ENCODE data around the gene PPP2R2C. TPM values are rescaled to one million over a fixed set of nuclear protein-coding genes. Genes with fewer than 3 reads are reported as not detected.

PPP2R2C gene
- total RNA-seq, 2 experiments from 2014 or later = not detected

GRCh38 chr4:6491235-6491634 lies 18.8 kb upstream of the PPP2R2C start:
- CTCF ChIA-PET = no interaction called here
- Mint-ChIP-seq H3K9me3 (peaks cover 10% of the 10 kb centered on the region), H3K27ac (no peak overlapping the region), H3K4me1 (ENCODE audit: low read depth) (no peaks in the 10 kb centered on the region), H3K4me3 (no peak overlapping the region), H3K36me3 (ENCODE audit: low read depth) (no peaks in the 10 kb centered on the region), H3K27me3 (ENCODE audit: low read depth) (peaks cover 25% of the 10 kb centered on the region)
- DNase-seq = no peak
- intact Hi-C loops (cut with micrococcal nuclease) = no loop called here

- DNase-seq = no peak
- H3K27ac Mint-ChIP-seq = no peak overlapping the region
- H3K36me3 Mint-ChIP-seq (ENCODE audit: low read depth) = no peaks in the 10 kb centered on the region
- peaks cover 25% of the 10 kb centered on the region for H3K27me3 Mint-ChIP-seq (ENCODE audit: low read depth)
- H3K9me3 Mint-ChIP-seq = peaks cover 19% of the 10 kb centered on the region
- no peaks in the 10 kb centered on the region for H3K4me1 Mint-ChIP-seq (ENCODE audit: low read depth)
- no peak overlapping the region for H3K4me3 Mint-ChIP-seq
- CTCF ChIA-PET = no interaction called here
- intact Hi-C loops (cut with micrococcal nuclease) = no loop called here
Measured at GRCh38 chr4:6489927-6490326, 17.5 kb upstream of the PPP2R2C start.

GRCh38 chr4:6487466-6487865 lies 15.1 kb upstream of the PPP2R2C start:
- peaks cover 19% of the 10 kb centered on the region for H3K9me3 Mint-ChIP-seq
- no peak overlapping the region for H3K27ac Mint-ChIP-seq
- H3K36me3 Mint-ChIP-seq (ENCODE audit: low read depth) = no peaks in the 10 kb centered on the region

GRCh38 chr4:6480534-6481088 lies 8.2 kb upstream of the PPP2R2C start:
- Mint-ChIP-seq H3K4me3 (no peak overlapping the region), H3K4me1 (ENCODE audit: low read depth) (no peaks in the 10 kb centered on the region), H3K27ac (no peak overlapping the region), H3K27me3 (ENCODE audit: low read depth) (peaks cover 12% of the 10 kb centered on the region), H3K36me3 (ENCODE audit: low read depth) (no peaks in the 10 kb centered on the region), H3K9me3 (peaks cover 6% of the 10 kb centered on the region)
- intact Hi-C loops (cut with micrococcal nuclease) = no loop called here
- no peak for DNase-seq
- CTCF ChIA-PET = no interaction called here

More at GRCh38 chr4:6487466-6487865, 15.1 kb upstream of the PPP2R2C start:
- Mint-ChIP-seq H3K4me3 (no peak overlapping the region), H3K27me3 (ENCODE audit: low read depth) (peaks cover 19% of the 10 kb centered on the region), H3K4me1 (ENCODE audit: low read depth) (no peaks in the 10 kb centered on the region)
- CTCF ChIA-PET = no interaction called here
- DNase-seq = no peak
- intact Hi-C loops (cut with micrococcal nuclease) = no loop called here

GRCh38 chr4:6478546-6479220 lies 6.3 kb upstream of the PPP2R2C start:
- no peaks in the 10 kb centered on the region for H3K4me1 Mint-ChIP-seq (ENCODE audit: low read depth)

GRCh38 chr4:6476893-6477292 lies 4.5 kb upstream of the PPP2R2C start:
- Mint-ChIP-seq H3K27me3 (ENCODE audit: low read depth) (peaks cover 36% of the 10 kb centered on the region), H3K36me3 (ENCODE audit: low read depth) (no peaks in the 10 kb centered on the region), H3K4me3 (no peak overlapping the region), H3K27ac (no peak overlapping the region), H3K9me3 (peaks cover 2% of the 10 kb centered on the region), H3K4me1 (ENCODE audit: low read depth) (peaks cover 3% of the 10 kb centered on the region)
- DNase-seq = no peak
- intact Hi-C loops (cut with micrococcal nuclease) = no loop called here
- CTCF ChIA-PET = no interaction called here

More at GRCh38 chr4:6478546-6479220, 6.3 kb upstream of the PPP2R2C start:
- Mint-ChIP-seq H3K27me3 (ENCODE audit: low read depth) (peaks cover 27% of the 10 kb centered on the region), H3K9me3 (peaks cover 2% of the 10 kb centered on the region), H3K4me3 (no peak overlapping the region), H3K36me3 (ENCODE audit: low read depth) (no peaks in the 10 kb centered on the region), H3K27ac (no peak overlapping the region)
- intact Hi-C loops (cut with micrococcal nuclease) = no loop called here
- DNase-seq = no peak
- CTCF ChIA-PET = no interaction called here

- Mint-ChIP-seq H3K27me3 (ENCODE audit: low read depth) (peaks cover 39% of the 10 kb centered on the region), H3K4me1 (ENCODE audit: low read depth) (peaks cover 3% of the 10 kb centered on the region), H3K4me3 (no peak overlapping the region), H3K27ac (no peak overlapping the region), H3K36me3 (ENCODE audit: low read depth) (no peaks in the 10 kb centered on the region), H3K9me3 (peaks cover 2% of the 10 kb centered on the region)
- CTCF ChIA-PET = no interaction called here
- no peak for DNase-seq
- intact Hi-C loops (cut with micrococcal nuclease) = no loop called here
Measured at GRCh38 chr4:6475492-6476020, 3.1 kb upstream of the PPP2R2C start.

- no peak overlapping the region for H3K27ac Mint-ChIP-seq
- peaks cover 7% of the 10 kb centered on the region for H3K4me1 Mint-ChIP-seq (ENCODE audit: low read depth)
- no peaks in the 10 kb centered on the region for H3K36me3 Mint-ChIP-seq (ENCODE audit: low read depth)
- H3K27me3 Mint-ChIP-seq (ENCODE audit: low read depth) = peaks cover 43% of the 10 kb centered on the region
- no peak for DNase-seq
- H3K9me3 Mint-ChIP-seq = peaks cover 2% of the 10 kb centered on the region
- CTCF ChIA-PET = interaction anchor here (0.6 kb wide), 1 partner anchor 22 kb away, joined by 3 read pairs; no protein-coding TSS in a partner anchor
- intact Hi-C loops (cut with micrococcal nuclease) = no loop called here
- H3K4me3 Mint-ChIP-seq = no peak overlapping the region
Measured at GRCh38 chr4:6474705-6475457, 2.5 kb upstream of the PPP2R2C start.

GRCh38 chr4:6474053-6474568 lies 1.7 kb upstream of the PPP2R2C start:
- intact Hi-C loops (cut with micrococcal nuclease) = no loop called here
- H3K4me1 Mint-ChIP-seq (ENCODE audit: low read depth) = peaks cover 7% of the 10 kb centered on the region
- DNase-seq = no peak
- no peak overlapping the region for H3K27ac Mint-ChIP-seq
- peaks cover 2% of the 10 kb centered on the region for H3K9me3 Mint-ChIP-seq
- no peaks in the 10 kb centered on the region for H3K36me3 Mint-ChIP-seq (ENCODE audit: low read depth)
- H3K4me3 Mint-ChIP-seq = no peak overlapping the region
- CTCF ChIA-PET = interaction anchor here (0.6 to 1.1 kb wide), 2 partner anchors 21 to 72 kb away, joined by 3 read pairs; no protein-coding TSS in a partner anchor
- H3K27me3 Mint-ChIP-seq (ENCODE audit: low read depth) = peaks cover 48% of the 10 kb centered on the region

- H3K36me3 Mint-ChIP-seq (ENCODE audit: low read depth) = no peaks in the 10 kb centered on the region
- peaks cover 49% of the 10 kb centered on the region for H3K27me3 Mint-ChIP-seq (ENCODE audit: low read depth)
- H3K4me1 Mint-ChIP-seq (ENCODE audit: low read depth) = peaks cover 7% of the 10 kb centered on the region
- peaks cover 2% of the 10 kb centered on the region for H3K9me3 Mint-ChIP-seq
- intact Hi-C loops (cut with micrococcal nuclease) = no loop called here
- no peak overlapping the region for H3K4me3 Mint-ChIP-seq
- no peak overlapping the region for H3K27ac Mint-ChIP-seq
- DNase-seq = no peak
- CTCF ChIA-PET = interaction anchor here (1.1 kb wide), 1 partner anchor 72 kb away, joined by 3 read pairs; no protein-coding TSS in a partner anchor
Measured at GRCh38 chr4:6473264-6474052, 1.0 kb upstream of the PPP2R2C start.

GRCh38 chr4:6472008-6472386 lies 417 bp downstream of the PPP2R2C start:
- H3K36me3 Mint-ChIP-seq (ENCODE audit: low read depth) = no peaks in the 10 kb centered on the region
- CTCF ChIA-PET = no interaction called here
- no peak for DNase-seq
- peaks cover 7% of the 10 kb centered on the region for H3K4me1 Mint-ChIP-seq (ENCODE audit: low read depth)
- no peak overlapping the region for H3K27ac Mint-ChIP-seq
- no peaks in the 10 kb centered on the region for H3K9me3 Mint-ChIP-seq
- intact Hi-C loops (cut with micrococcal nuclease) = no loop called here
- H3K27me3 Mint-ChIP-seq (ENCODE audit: low read depth) = peaks cover 47% of the 10 kb centered on the region
- H3K4me3 Mint-ChIP-seq = no peak overlapping the region

Measured in activated naive CD4-positive, alpha-beta T cell treated with anti-CD3 and anti-CD28 coated beads for 36 hours (primary cell).